Measurements from ENCODE around the gene ELOVL6.

The ELOVL6 gene

GRCh38 chr4:110172972-110173371 is 25.4 kb downstream of the ELOVL6 start:
- no peak for DNase-seq (ENCODE audit: low read depth)
- no peak for TF ChIP-seq CTCF (conservative IDR thresholded peaks at IDR 0.05; ENCODE audit: control insufficient read depth, insufficient read depth, low read depth, low read length)
- H3K4me3 ChIP-seq (ENCODE audit: control insufficient read depth, low read depth, low read length), result no peak overlapping the region

- no peak for TF ChIP-seq CTCF (conservative IDR thresholded peaks at IDR 0.05; ENCODE audit: control insufficient read depth, insufficient read depth, low read depth, low read length)
- H3K4me3 ChIP-seq (ENCODE audit: control insufficient read depth, low read depth, low read length), result no peak overlapping the region
- no peak for DNase-seq (ENCODE audit: low read depth)
Observed at GRCh38 chr4:110171971-110172370, 26.4 kb downstream of the ELOVL6 start.

GRCh38 chr4:110170861-110171260 is 27.6 kb downstream of the ELOVL6 start:
- H3K4me3 ChIP-seq (ENCODE audit: control insufficient read depth, low read depth, low read length), result no peak overlapping the region
- DNase-seq (ENCODE audit: low read depth), result no peak
- no peak for TF ChIP-seq CTCF (conservative IDR thresholded peaks at IDR 0.05; ENCODE audit: control insufficient read depth, insufficient read depth, low read depth, low read length)

- peak; percentile 84 for DNase-seq (ENCODE audit: low read depth)
- H3K4me3 ChIP-seq (ENCODE audit: control insufficient read depth, low read depth, low read length), result no peak overlapping the region
- TF ChIP-seq CTCF (conservative IDR thresholded peaks at IDR 0.05; ENCODE audit: control insufficient read depth, insufficient read depth, low read depth, low read length), result no peak
Observed at GRCh38 chr4:110165382-110166286, 32.8 kb downstream of the ELOVL6 start.

- DNase-seq (ENCODE audit: low read depth), result no peak
- H3K4me3 ChIP-seq (ENCODE audit: control insufficient read depth, low read depth, low read length), result no peak overlapping the region
- TF ChIP-seq CTCF (conservative IDR thresholded peaks at IDR 0.05; ENCODE audit: control insufficient read depth, insufficient read depth, low read depth, low read length), result no peak
Observed at GRCh38 chr4:110164856-110165255, 33.6 kb downstream of the ELOVL6 start.

GRCh38 chr4:110164251-110164650 is 34.2 kb downstream of the ELOVL6 start:
- peak; percentile 67 for DNase-seq (ENCODE audit: low read depth)
- no peak for TF ChIP-seq CTCF (conservative IDR thresholded peaks at IDR 0.05; ENCODE audit: control insufficient read depth, insufficient read depth, low read depth, low read length)
- H3K4me3 ChIP-seq (ENCODE audit: control insufficient read depth, low read depth, low read length), result no peak overlapping the region

All from fibroblast of mammary gland (primary cell).